A549 treated with CpdA at 1 μM for 4 hours (cell line): Measurements from ENCODE around the gene KRT222. TPM values are rescaled to one million over a fixed set of nuclear protein-coding genes. Genes with fewer than 3 reads are reported as not detected.

Source experiments
- total RNA-seq: library from RNA; stranded (reverse); fragments of 200-300 nt; extraction: Qiagen RNA extraction; gene quantifications from 5 replicates; pipeline ENCODE4 v1.2.3, GENCODE V29; 2022; ENCODE audit warnings: low read depth

KRT222 gene
- 0.38 to 0.66 TPM (median 0.58 TPM) in 5 replicates for total RNA-seq

GRCh38 chr17:40664582-40665333 is at the start of gene KRT222:
KRT222 (minus strand) TSS chr17:40665177; CDS start chr17:40665099, 78 bp downstream.

GRCh38 chr17:40703652-40704051 is 38.7 kb upstream of the KRT222 start, which contains the start of gene KRT24:
KRT24 (minus strand) TSS chr17:40703752; CDS start chr17:40703693, 59 bp downstream.

GRCh38 chr17:40647624-40648383 is 17.2 kb downstream of the KRT222 start, which contains the start of gene SMARCE1:
SMARCE1 (minus strand) TSS chr17:40647818; CDS start chr17:40645802, 2,016 bp downstream.

Other genes with a start within 250 kb of the KRT222 start
- gene TOP2A, start 247.3 kb downstream of the KRT222 start, total RNA-seq, result 217 to 300 TPM (median 229 TPM) in 5 replicates
- gene IGFBP4, start 221.7 kb downstream of the KRT222 start, total RNA-seq, result 1,911 to 2,563 TPM (median 2,393 TPM) in 5 replicates
- gene TNS4, start 163.6 kb downstream of the KRT222 start, total RNA-seq, result 67.2 to 109 TPM (median 86.7 TPM) in 5 replicates
- gene CCR7, start 99.7 kb downstream of the KRT222 start, total RNA-seq, result 0.80 to 1.2 TPM (median 1.1 TPM) in 5 replicates
- 109 to 118 TPM (median 115 TPM) in 5 replicates for gene SMARCE1, start 17.4 kb downstream of the KRT222 start, total RNA-seq
- not detected in 5 replicates for gene KRT24, start 38.6 kb upstream of the KRT222 start, total RNA-seq
- not detected in 5 replicates for gene KRT25, start 90.2 kb upstream of the KRT222 start, total RNA-seq
- gene KRT26, start 107.0 kb upstream of the KRT222 start, total RNA-seq, result not detected in 5 replicates
- gene KRT27, start 117.4 kb upstream of the KRT222 start, total RNA-seq, result not detected in 5 replicates
- gene KRT28, start 134.8 kb upstream of the KRT222 start, total RNA-seq, result not detected in 5 replicates
- 83.2 to 124 TPM (median 115 TPM) in 5 replicates for gene KRT10, start 157.4 kb upstream of the KRT222 start, total RNA-seq
- gene KRT12, start 202.0 kb upstream of the KRT222 start, total RNA-seq, result 0.08 TPM in 1 of 5 replicates, not detected in the others
- gene KRT20, start 220.1 kb upstream of the KRT222 start, total RNA-seq, result 0.17 to 0.52 TPM (median 0.26 TPM) in 5 replicates